ENCODE results near the gene SH2D6. TPM values are rescaled to one million over a fixed set of nuclear protein-coding genes. Genes with fewer than 3 reads are reported as not detected.

SH2D6 gene
- polyA plus RNA-seq, 1 of the 3 experiments (the other 2 are of a cell fraction), result 0.33 TPM

GRCh38 chr2:85421260-85422071 lies 3.0 kb downstream of the SH2D6 start:
- CTCF ChIA-PET, result interaction anchor here (0.6 to 8.0 kb wide), 24 partner anchors 8 to 286 kb away, joined by 3 to 364 read pairs (median 5); partner anchors contain the start of genes GGCX, MAT2A and VAMP5
- H3K36me3 ChIP-seq (replicated peaks in 1 of 2; ENCODE audit: control insufficient read depth in 1 of 2, insufficient read depth in 2 of 2, low read length in 1 of 2), result no peaks in the 10 kb centered on the region
- H3F3A ChIP-seq (replicated peaks; ENCODE audit: insufficient read depth), result no peaks in the 10 kb centered on the region
- 70% methylated on average over 13 of the region's 13 CpGs for WGBS (ENCODE audit: low lambda C conversion rate)
- H3K9me2 ChIP-seq, result no peaks in the 10 kb centered on the region
- peaks cover 8% of the 10 kb centered on the region; the same call in 1 of the 2 replicates for H3K79me2 ChIP-seq (ENCODE audit: insufficient read depth)
- H3K4me1 ChIP-seq (ENCODE audit: control insufficient read depth in 1 of 2, insufficient read depth in 2 of 2, low read depth in 1 of 2, low read length in 1 of 2), result peaks cover 9 to 23% of the 10 kb centered on the region in 2 experiments; a peak in 1 of 4 replicates
- no peaks in the 10 kb centered on the region for H3K27me3 ChIP-seq (ENCODE audit: insufficient read depth)
- POLR2A ChIA-PET, result interaction anchor here (0.7 to 4.5 kb wide), 7 partner anchors 12 to 174 kb away, joined by 3 to 106 read pairs (median 6); partner anchors contain the start of genes MAT2A and RNF181
- no peak overlapping the region for H3K9ac ChIP-seq
- peak overlapping the region in 1 of 2 experiments; percentile 60; a peak in 2 of 4 replicates for H3K27ac ChIP-seq (ENCODE audit: low read depth in 2 of 2, low read length in 1 of 2)
- H3K9me3 ChIP-seq, result no peaks in the 10 kb centered on the region
- DNase-seq, result no peak
- H3K4me2 ChIP-seq, result no peak overlapping the region; the same call in 1 of the 2 replicates
- no peaks in the 10 kb centered on the region for H4K20me1 ChIP-seq (ENCODE audit: insufficient read depth)
- no peak overlapping the region for H3K4me3 ChIP-seq (ENCODE audit: low read depth in 2 of 2, low read length in 1 of 2)
- TF ChIP-seq ELF1 (IDR thresholded peaks at IDR 0.05) (no peak), NFIC (IDR thresholded peaks at IDR 0.05; ENCODE audit: borderline replicate concordance) (no peak), USF2 (IDR thresholded peaks at IDR 0.05; ENCODE audit: borderline replicate concordance, low read depth, low read length) (no peak), FOXJ3 (CRISPR knock-in tag; IDR thresholded peaks at IDR 0.05) (no peak), PBX3 (IDR thresholded peaks at IDR 0.05) (no peak)
- H2AFZ ChIP-seq (ENCODE audit: low read depth), result peak overlapping the region; percentile 67; the same call in 1 of the 2 replicates

- Histone ChIP-seq H3K27ac (ENCODE audit: low read depth in 2 of 2, low read length in 1 of 2) (no peak overlapping the region), H3K9me2 (no peaks in the 10 kb centered on the region), H3F3A (replicated peaks; ENCODE audit: insufficient read depth) (no peaks in the 10 kb centered on the region), H2AFZ (ENCODE audit: low read depth) (no peak overlapping the region), H3K4me1 (ENCODE audit: control insufficient read depth in 1 of 2, insufficient read depth in 2 of 2, low read depth in 1 of 2, low read length in 1 of 2) (peaks cover 9 to 23% of the 10 kb centered on the region in 2 experiments; a peak in 1 of 4 replicates), H3K27me3 (ENCODE audit: insufficient read depth) (no peaks in the 10 kb centered on the region), H3K4me3 (ENCODE audit: low read depth in 2 of 2, low read length in 1 of 2) (no peak overlapping the region), H4K20me1 (ENCODE audit: insufficient read depth) (no peaks in the 10 kb centered on the region), H3K9ac (no peak overlapping the region), H3K4me2 (no peak overlapping the region), H3K36me3 (replicated peaks in 1 of 2; ENCODE audit: control insufficient read depth in 1 of 2, insufficient read depth in 2 of 2, low read length in 1 of 2) (no peaks in the 10 kb centered on the region), H3K9me3 (no peaks in the 10 kb centered on the region), H3K79me2 (ENCODE audit: insufficient read depth) (peaks cover 8% of the 10 kb centered on the region; the same call in 1 of the 2 replicates)
- ChIA-PET POLR2A (interaction anchor here (1.5 to 4.5 kb wide), 4 partner anchors 15 to 126 kb away, joined by 6 to 106 read pairs (median 50); partner anchors contain the start of gene MAT2A), CTCF (interaction anchor here (0.6 to 8.0 kb wide), 5 partner anchors 12 to 131 kb away, joined by 3 to 364 read pairs (median 15); partner anchors contain the start of genes GGCX and MAT2A)
- 72% methylated on average over 2 of the region's 2 CpGs for WGBS (ENCODE audit: low lambda C conversion rate)
- TF ChIP-seq TEAD4 (IDR thresholded peaks at IDR 0.05; ENCODE audit: borderline replicate concordance, insufficient read depth) (no peak), YY1 (IDR thresholded peaks at IDR 0.05; ENCODE audit: low read depth) (no peak), GABPA (IDR thresholded peaks at IDR 0.05; ENCODE audit: low read depth) (no peak), EZH2phosphoT487 (IDR thresholded peaks at IDR 0.05; ENCODE audit: borderline replicate concordance, low read depth) (no peak)
- no peak for DNase-seq
Measured at GRCh38 chr2:85422072-85422457, 3.6 kb downstream of the SH2D6 start.

All from SK-N-SH (cell line).